Cardiac septum (tissue), 1 donor: ENCODE data around the gene BCKDHB. TPM values are rescaled to one million over a fixed set of nuclear protein-coding genes. Genes with fewer than 3 reads are reported as not detected.

Experiments
- DNase-seq: peaks from one replicate; pipeline ENCODE4 v3.0.0-alpha.2; 2020; ENCODE audit warnings: low spot score
- intact Hi-C: fragments of 100-400 bp; cut with DNase I; formaldehyde crosslinking; loops from one replicate; pipeline ENCODE4 v1.14.0; 2022
- total RNA-seq: library from RNA; stranded (reverse); fragmentation: NEBNext Ultra II Directional; extraction: Animal tissue kit (Norgen Biotek cat#: 25700); gene quantifications from one replicate; pipeline ENCODE4 v1.2.1, GENCODE V29; 2021
- donor health status: DM: no; HTN: no; CAD: no.

The BCKDHB gene
- total RNA-seq, 1 donor from 2014 or later, result 23.8 TPM

- no peak for DNase-seq
- intact Hi-C loops, result no loop called here
These were observed 196.2 kb downstream of the BCKDHB start for GRCh38 chr6:80302716-80303115.

GRCh38 chr6:80304014-80304413, 197.5 kb downstream of the BCKDHB start:
- DNase-seq, result no peak
- intact Hi-C loops, result no loop called here

GRCh38 chr6:80314531-80314930, 208.1 kb downstream of the BCKDHB start:
- no peak for DNase-seq
- intact Hi-C loops, result no loop called here

GRCh38 chr6:80316686-80317231, 210.3 kb downstream of the BCKDHB start:
- no peak for DNase-seq
- intact Hi-C loops, result no loop called here

GRCh38 chr6:80319196-80319595, 212.7 kb downstream of the BCKDHB start:
- no peak for DNase-seq
- intact Hi-C loops, result no loop called here

GRCh38 chr6:80321011-80321410, 214.5 kb downstream of the BCKDHB start:
- no peak for DNase-seq
- intact Hi-C loops, result no loop called here

- intact Hi-C loops, result no loop called here
- no peak for DNase-seq
These were observed 219.3 kb downstream of the BCKDHB start for GRCh38 chr6:80325742-80326141.

- no peak for DNase-seq
- intact Hi-C loops, result no loop called here
These were observed 222.2 kb downstream of the BCKDHB start for GRCh38 chr6:80328652-80329051.

- intact Hi-C loops, result no loop called here
- no peak for DNase-seq
These were observed 223.0 kb downstream of the BCKDHB start for GRCh38 chr6:80329496-80329895.

- no peak for DNase-seq
- intact Hi-C loops, result no loop called here
These were observed 224.5 kb downstream of the BCKDHB start for GRCh38 chr6:80330961-80331360.

GRCh38 chr6:80331522-80331921, 225.1 kb downstream of the BCKDHB start:
- DNase-seq, result no peak
- intact Hi-C loops, result no loop called here

GRCh38 chr6:80331974-80332373, 225.5 kb downstream of the BCKDHB start:
- DNase-seq, result no peak
- intact Hi-C loops, result no loop called here

- intact Hi-C loops, result no loop called here
- DNase-seq, result no peak
These were observed 226.9 kb downstream of the BCKDHB start for GRCh38 chr6:80333342-80333741.

- intact Hi-C loops, result no loop called here
- no peak for DNase-seq
These were observed 228.7 kb downstream of the BCKDHB start for GRCh38 chr6:80335121-80335531.

- no peak for DNase-seq
- intact Hi-C loops, result no loop called here
These were observed 230.4 kb downstream of the BCKDHB start for GRCh38 chr6:80336911-80337310.

GRCh38 chr6:80338201-80338836, 231.8 kb downstream of the BCKDHB start:
- no peak for DNase-seq
- intact Hi-C loops, result no loop called here

GRCh38 chr6:80339421-80339820, 232.9 kb downstream of the BCKDHB start:
- intact Hi-C loops, result no loop called here
- no peak for DNase-seq

- DNase-seq, result no peak
- intact Hi-C loops, result no loop called here
These were observed 233.8 kb downstream of the BCKDHB start for GRCh38 chr6:80340280-80340679.

GRCh38 chr6:80340686-80341085, 234.2 kb downstream of the BCKDHB start:
- no peak for DNase-seq
- intact Hi-C loops, result no loop called here

- intact Hi-C loops, result no loop called here
- DNase-seq, result no peak
These were observed 234.9 kb downstream of the BCKDHB start for GRCh38 chr6:80341330-80341729.

GRCh38 chr6:80343511-80343910, 237.0 kb downstream of the BCKDHB start:
- no peak for DNase-seq
- intact Hi-C loops, result no loop called here

GRCh38 chr6:80347101-80347500, 240.6 kb downstream of the BCKDHB start:
- DNase-seq, result no peak
- intact Hi-C loops, result no loop called here
